Measurements from ENCODE around the gene TMEM87B.

DNA sequence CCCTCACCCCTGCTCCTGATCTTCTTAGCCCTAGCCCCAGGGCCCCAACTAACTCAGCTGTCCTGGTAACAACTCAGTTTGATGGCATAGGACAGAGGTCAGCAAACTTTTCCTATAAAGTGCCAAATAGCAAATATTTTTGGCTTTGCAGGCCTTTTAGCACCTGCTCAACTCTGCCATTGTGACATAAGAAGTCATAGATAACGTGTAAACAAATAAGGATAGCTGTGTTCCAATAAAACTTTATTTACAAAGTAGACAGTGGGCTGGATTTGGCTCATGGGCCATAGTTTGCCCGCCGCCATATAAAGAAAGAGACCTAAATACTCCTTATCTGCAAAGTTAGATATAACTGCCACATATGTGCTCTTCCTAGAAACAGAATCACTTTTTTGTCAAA is 27.3 kb upstream of the TMEM87B start:
- TF ChIP-seq EZH2phosphoT487 (IDR thresholded peaks at IDR 0.05; ENCODE audit: low read length) (no peak), EZH2 (optimal IDR thresholded peaks at IDR 0.05; ENCODE audit: low read depth, low read length) (no peak)
- TF ChIP-seq, protein P1, sequence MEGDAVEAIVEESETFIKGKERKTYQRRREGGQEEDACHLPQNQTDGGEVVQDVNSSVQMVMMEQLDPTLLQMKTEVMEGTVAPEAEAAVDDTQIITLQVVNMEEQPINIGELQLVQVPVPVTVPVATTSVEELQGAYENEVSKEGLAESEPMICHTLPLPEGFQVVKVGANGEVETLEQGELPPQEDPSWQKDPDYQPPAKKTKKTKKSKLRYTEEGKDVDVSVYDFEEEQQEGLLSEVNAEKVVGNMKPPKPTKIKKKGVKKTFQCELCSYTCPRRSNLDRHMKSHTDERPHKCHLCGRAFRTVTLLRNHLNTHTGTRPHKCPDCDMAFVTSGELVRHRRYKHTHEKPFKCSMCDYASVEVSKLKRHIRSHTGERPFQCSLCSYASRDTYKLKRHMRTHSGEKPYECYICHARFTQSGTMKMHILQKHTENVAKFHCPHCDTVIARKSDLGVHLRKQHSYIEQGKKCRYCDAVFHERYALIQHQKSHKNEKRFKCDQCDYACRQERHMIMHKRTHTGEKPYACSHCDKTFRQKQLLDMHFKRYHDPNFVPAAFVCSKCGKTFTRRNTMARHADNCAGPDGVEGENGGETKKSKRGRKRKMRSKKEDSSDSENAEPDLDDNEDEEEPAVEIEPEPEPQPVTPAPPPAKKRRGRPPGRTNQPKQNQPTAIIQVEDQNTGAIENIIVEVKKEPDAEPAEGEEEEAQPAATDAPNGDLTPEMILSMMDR (IDR thresholded peaks at IDR 0.05; ENCODE audit: low read length), result no peak

Measured in MM.1S (cell line).